Brain microvascular endothelial cell (primary cell): ENCODE results near the gene DAB1.

Source experiments
- DNase-seq: peaks from one replicate; pipeline ENCODE4 v3.0.0-alpha.2; 2020
- H3K27ac ChIP-seq: fragments of 250-450 bp; sonication (Bioruptor Pico); 2 replicates; pipeline ENCODE4 v1.5.1; 2020; ENCODE audit warnings: mild to moderate bottlenecking, moderate library complexity
- H3K27me3 ChIP-seq: fragments of 250-450 bp; sonication (Bioruptor Pico); replicated peaks from 2 replicates; pipeline ENCODE4 v1.5.1; 2020; ENCODE audit warnings: mild to moderate bottlenecking
- H3K36me3 ChIP-seq: fragments of 250-450 bp; sonication (Bioruptor Pico); replicated peaks from 2 replicates; pipeline ENCODE4 v1.5.1; 2020; ENCODE audit warnings: mild to moderate bottlenecking
- H3K4me3 ChIP-seq: 2 replicates; pipeline ENCODE4 v1.5.1; 2011; ENCODE audit warnings: low read depth, mild to moderate bottlenecking, control low read depth, low read length, moderate library complexity
- CTCF ChIP-seq: IDR thresholded peaks from 2 replicates; pipeline ENCODE4 v1.5.1; 2011; ENCODE audit warnings: low read depth, mild to moderate bottlenecking, moderate library complexity, low read length, control low read depth, inconsistent platforms; ENCODE audit errors: missing control alignments
- in situ Hi-C: cut with HindIII; loops from 2 replicates; pipeline ENCODE4 v1.10.0; 2017; ENCODE audit warnings: low sequenced_read_pairs, low pct_ligation_motif_present

Gene DAB1

GRCh38 chr1:57172040-57172439, 251.8 kb downstream of the DAB1 start:
- Histone ChIP-seq H3K27me3 (no peaks in the 10 kb centered on the region), H3K27ac (no peak overlapping the region), H3K36me3 (no peaks in the 10 kb centered on the region), H3K4me3 (no peak overlapping the region)
- no peak for DNase-seq
- in situ Hi-C loops, result no loop called here
- TF ChIP-seq CTCF, result no peak

GRCh38 chr1:57167997-57168396, 255.9 kb downstream of the DAB1 start:
- no peak for TF ChIP-seq CTCF
- no peak for DNase-seq
- no peaks in the 10 kb centered on the region for H3K36me3 ChIP-seq
- no peak overlapping the region for H3K4me3 ChIP-seq
- H3K27me3 ChIP-seq, result no peaks in the 10 kb centered on the region
- H3K27ac ChIP-seq, result no peak overlapping the region
- in situ Hi-C loops, result no loop called here

- TF ChIP-seq CTCF, result no peak
- no peak for DNase-seq
- H3K36me3 ChIP-seq, result no peaks in the 10 kb centered on the region
- H3K4me3 ChIP-seq, result no peak overlapping the region
- H3K27ac ChIP-seq, result no peak overlapping the region
- in situ Hi-C loops, result no loop called here
- H3K27me3 ChIP-seq, result no peaks in the 10 kb centered on the region
These were observed 258.3 kb downstream of the DAB1 start for GRCh38 chr1:57165546-57165945.

GRCh38 chr1:57164584-57164983, 259.3 kb downstream of the DAB1 start:
- Histone ChIP-seq H3K4me3 (no peak overlapping the region), H3K36me3 (no peaks in the 10 kb centered on the region), H3K27ac (no peak overlapping the region), H3K27me3 (no peaks in the 10 kb centered on the region)
- in situ Hi-C loops, result no loop called here
- no peak for TF ChIP-seq CTCF
- DNase-seq, result no peak

GRCh38 chr1:57163789-57164188, 260.1 kb downstream of the DAB1 start:
- no peak overlapping the region for H3K4me3 ChIP-seq
- DNase-seq, result no peak
- H3K27me3 ChIP-seq, result no peaks in the 10 kb centered on the region
- TF ChIP-seq CTCF, result no peak
- no peaks in the 10 kb centered on the region for H3K36me3 ChIP-seq
- in situ Hi-C loops, result no loop called here
- no peak overlapping the region for H3K27ac ChIP-seq

GRCh38 chr1:57163325-57163724, 260.5 kb downstream of the DAB1 start:
- no peak overlapping the region for H3K4me3 ChIP-seq
- no peak overlapping the region for H3K27ac ChIP-seq
- in situ Hi-C loops, result no loop called here

More at GRCh38 chr1:57163325-57163724, 260.5 kb downstream of the DAB1 start:
- no peak for DNase-seq
- H3K27me3 ChIP-seq, result no peaks in the 10 kb centered on the region
- no peaks in the 10 kb centered on the region for H3K36me3 ChIP-seq
- no peak for TF ChIP-seq CTCF
